SW 1271 (cell line): Measurements from ENCODE around the gene ACKR1.

Experiments
- DNase-seq, 2 experiments: peaks; one replicate each; lab custom pipeline; 2025; lab: John Stamatoyannopoulos, UW

Gene ACKR1

DNA sequence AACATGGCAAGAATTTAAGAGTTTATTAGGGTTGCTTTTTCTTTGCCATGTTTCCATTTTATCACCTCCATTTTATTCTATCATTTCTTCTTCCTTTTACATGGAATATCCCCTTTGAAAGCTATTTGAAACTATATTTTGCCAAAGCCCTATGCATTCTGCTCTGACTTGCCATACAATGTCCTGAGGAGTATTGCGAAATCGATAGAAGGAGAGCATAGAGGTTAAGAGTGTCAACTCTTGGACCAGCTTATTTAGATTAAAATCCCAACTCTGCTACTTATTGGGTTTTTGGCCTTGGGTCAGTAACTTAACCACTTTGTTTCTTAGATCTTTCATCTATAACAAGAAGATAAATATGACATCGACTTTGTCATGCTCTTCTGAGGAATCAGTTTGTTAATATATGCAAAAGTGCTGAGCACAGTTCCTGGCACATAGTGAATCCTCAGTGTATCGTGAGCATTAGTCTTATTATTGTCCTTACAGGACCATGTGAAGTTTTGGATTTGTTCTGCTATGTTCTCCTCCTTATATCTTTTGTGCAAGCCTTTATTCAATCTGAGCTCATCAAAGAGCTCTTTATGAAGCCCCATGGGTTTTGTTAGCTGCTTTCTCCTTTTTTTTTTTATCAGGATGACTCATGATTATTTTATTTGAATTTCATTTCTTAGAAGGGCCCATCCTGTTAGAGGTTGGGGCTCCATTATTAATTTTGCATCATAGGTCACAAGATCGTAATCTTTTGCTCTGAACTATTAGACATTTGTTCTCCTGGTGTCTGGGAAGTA lies 17.6 kb downstream of the ACKR1 start:
- no peak for DNase-seq

GRCh38 chr1:159223004-159223403 lies 18.3 kb downstream of the ACKR1 start:
- no peak for DNase-seq

DNA sequence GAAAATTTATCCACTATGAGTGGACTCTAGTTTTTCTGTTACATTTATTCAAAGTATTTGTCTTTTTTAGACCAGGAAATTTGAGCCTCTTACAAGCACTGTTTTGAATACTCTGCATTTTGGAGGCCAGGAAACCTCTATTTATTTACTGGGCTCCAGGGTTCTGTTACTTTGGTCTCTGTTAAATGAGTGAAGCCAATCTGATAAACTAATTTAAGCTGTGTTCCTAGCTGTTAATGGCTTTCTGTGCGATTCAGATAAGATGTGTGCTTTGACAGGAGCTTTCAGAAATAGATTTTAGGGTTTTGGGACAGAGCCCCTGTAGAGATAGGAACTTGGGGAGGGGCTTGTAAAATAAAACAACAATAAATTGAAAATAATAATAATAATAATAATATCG lies 23.9 kb downstream of the ACKR1 start:
- DNase-seq, result no peak

DNA sequence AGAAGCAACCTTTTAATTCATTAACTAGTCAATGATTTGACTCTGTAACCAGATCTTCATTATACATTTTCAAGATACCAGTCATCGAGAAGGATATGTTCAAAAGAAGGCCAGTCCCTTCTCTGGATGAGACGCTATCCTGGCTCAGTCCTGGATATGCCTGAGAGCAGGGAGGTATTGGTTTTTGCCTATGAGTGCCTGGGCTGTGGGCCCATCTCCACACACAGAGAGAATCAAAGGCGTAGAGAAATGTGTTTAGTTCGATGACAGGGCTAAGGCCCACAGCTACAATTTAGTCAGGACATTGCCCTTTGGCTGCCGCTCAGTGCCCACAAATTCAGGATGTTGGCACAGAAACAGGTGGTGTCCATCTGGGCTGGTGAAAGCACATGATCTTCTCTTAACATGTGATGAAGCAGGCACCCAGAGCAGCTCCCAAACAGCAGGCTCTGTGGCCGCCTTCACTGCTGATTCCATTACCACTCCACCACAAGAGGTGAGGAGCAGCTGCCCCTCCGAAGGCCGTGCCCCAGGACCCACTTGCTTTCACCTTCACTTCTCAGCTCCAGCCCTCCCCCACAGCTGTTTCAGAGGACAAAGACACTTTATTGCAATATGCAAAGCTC lies 24.7 kb downstream of the ACKR1 start:
- no peak for DNase-seq

DNA sequence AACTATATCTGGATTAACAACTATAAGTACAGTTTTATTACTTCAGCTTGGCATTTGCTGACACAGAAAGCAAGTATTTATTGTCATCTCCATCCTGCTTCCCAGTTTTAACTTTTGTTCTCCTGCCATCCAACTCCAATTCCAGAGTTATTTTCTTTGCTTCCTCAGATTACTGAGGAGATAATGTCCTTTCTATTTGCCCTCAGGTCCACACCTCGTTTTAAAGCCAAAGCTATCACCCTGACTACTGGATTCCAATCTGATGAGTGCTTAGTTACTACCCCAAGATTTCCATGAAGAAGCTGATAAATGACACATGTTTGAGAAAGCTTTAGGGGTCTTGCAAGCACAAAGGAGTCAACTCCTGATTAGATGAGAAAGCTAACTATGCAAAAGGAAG lies 25.2 kb downstream of the ACKR1 start:
- DNase-seq, result no peak

GRCh38 chr1:159239551-159240220 lies 35.0 kb downstream of the ACKR1 start:
- DNase-seq, result no peak

GRCh38 chr1:159247266-159247665 lies 42.6 kb downstream of the ACKR1 start:
- DNase-seq, result no peak

- no peak for DNase-seq
Measured at GRCh38 chr1:159248311-159248710, 43.6 kb downstream of the ACKR1 start.

DNA sequence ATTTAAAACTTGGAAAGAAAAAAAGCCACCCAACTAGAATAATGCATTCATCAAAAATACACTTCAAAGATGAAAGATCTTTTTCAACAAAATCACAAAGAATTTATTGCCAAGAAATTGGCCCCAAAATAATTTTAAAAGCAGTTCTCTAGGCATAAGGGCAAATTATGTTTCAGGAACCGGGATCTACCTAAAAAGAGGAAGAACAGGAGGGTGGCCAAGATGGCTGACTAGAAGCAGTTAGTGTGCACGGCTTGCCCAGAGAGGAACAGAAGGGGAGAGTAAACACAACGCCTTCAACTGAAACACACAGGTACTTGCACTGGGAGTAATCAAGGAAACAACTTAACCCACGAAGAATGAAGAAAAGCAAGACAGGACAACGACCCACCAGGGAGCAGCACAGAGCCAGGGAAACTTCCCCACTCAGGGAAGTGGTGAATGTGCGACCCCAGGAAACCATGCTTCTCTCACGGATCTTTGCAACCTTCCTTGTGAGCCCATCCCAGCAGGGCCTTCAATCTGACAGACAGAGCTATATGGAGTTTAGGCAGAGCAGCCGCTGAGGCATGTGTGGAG lies 46.1 kb downstream of the ACKR1 start:
- DNase-seq, result no peak
